Measurements from ENCODE around the gene CEACAM7.
A peak's percentile ranks its signal among the peaks of the same experiment; 100 is the strongest.
"Not testable (repeated sequence)": the region's sequence is repeated elsewhere in the genome, so short reads cannot be mapped to it uniquely, and the experiment has no call there.

Gene CEACAM7

DNA sequence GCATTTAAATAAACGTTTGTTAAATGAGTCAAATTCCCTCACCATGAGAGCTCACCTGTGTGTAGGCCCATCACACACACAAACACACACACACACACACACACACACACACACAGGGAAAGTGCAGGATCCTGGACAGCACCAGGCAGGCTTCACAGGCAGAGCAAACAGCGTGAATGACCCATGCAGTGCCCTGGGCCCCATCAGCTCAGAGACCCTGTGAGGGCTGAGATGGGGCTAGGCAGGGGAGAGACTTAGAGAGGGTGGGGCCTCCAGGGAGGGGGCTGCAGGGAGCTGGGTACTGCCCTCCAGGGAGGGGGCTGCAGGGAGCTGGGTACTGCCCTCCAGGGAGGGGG, 11.9 kb upstream of the CEACAM7 start:
- DNase-seq, result no peak

DNA sequence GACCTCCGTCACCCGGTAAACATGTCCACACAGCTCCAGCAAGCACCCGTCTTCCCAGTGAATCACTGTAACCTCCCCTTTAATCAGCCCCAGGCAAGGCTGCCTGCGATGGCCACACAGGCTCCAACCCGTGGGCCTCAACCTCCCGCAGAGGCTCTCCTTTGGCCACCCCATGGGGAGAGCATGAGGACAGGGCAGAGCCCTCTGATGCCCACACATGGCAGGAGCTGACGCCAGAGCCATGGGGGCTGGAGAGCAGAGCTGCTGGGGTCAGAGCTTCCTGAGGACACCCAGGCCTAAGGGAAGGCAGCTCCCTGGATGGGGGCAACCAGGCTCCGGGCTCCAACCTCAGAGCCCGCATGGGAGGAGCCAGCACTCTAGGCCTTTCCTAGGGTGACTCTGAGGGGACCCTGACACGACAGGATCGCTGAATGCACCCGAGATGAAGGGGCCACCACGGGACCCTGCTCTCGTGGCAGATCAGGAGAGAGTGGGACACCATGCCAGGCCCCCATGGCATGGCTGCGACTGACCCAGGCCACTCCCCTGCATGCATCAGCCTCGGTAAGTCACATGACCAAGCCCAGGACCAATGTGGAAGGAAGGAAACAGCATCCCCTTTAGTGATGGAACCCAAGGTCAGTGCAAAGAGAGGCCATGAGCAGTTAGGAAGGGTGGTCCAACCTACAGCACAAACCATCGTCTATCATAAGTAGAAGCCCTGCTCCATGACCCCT, 11.3 kb upstream of the CEACAM7 start:
- no peak for DNase-seq

DNA sequence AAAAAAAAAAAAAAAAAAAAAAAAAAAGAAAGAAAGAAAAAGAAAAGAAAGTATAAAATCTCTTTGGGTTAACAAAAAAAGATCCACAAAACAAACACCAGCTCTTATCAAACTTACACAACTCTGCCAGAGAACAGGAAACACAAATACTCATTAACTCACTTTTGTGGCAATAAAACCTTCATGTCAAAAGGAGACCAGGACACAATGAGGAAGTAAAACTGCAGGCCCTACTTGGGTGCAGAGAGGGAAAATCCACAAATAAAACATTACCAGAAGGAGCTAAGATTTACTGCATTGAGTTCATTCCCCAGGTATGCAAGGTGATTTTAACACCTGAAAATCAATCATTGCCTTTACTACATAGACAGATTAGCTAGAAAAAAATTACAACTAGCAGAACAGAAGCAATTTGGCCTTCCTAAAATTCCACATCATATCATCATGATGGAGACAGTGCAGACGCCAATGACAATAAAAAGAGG, 10.7 kb upstream of the CEACAM7 start:
- no peak for DNase-seq

DNA sequence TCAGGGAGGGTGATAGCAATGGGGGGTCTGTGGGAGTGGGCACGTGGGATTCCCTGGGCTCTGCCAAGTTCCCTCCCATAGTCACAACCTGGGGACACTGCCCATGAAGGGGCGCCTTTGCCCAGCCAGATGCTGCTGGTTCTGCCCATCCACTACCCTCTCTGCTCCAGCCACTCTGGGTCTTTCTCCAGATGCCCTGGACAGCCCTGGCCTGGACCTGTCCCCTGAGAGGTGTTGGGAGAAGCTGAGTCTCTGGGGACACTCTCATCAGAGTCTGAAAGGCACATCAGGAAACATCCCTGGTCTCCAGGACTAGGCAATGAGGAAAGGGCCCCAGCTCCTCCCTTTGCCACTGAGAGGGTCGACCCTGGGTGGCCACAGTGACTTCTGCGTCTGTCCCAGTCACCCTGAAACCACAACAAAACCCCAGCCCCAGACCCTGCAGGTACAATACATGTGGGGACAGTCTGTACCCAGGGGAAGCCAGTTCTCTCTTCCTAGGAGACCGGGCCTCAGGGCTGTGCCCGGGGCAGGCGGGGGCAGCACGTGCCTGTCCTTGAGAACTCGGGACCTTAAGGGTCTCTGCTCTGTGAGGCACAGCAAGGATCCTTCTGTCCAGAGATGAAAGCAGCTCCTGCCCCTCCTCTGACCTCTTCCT, 9.3 kb upstream of the CEACAM7 start:
- no peak for DNase-seq

DNA sequence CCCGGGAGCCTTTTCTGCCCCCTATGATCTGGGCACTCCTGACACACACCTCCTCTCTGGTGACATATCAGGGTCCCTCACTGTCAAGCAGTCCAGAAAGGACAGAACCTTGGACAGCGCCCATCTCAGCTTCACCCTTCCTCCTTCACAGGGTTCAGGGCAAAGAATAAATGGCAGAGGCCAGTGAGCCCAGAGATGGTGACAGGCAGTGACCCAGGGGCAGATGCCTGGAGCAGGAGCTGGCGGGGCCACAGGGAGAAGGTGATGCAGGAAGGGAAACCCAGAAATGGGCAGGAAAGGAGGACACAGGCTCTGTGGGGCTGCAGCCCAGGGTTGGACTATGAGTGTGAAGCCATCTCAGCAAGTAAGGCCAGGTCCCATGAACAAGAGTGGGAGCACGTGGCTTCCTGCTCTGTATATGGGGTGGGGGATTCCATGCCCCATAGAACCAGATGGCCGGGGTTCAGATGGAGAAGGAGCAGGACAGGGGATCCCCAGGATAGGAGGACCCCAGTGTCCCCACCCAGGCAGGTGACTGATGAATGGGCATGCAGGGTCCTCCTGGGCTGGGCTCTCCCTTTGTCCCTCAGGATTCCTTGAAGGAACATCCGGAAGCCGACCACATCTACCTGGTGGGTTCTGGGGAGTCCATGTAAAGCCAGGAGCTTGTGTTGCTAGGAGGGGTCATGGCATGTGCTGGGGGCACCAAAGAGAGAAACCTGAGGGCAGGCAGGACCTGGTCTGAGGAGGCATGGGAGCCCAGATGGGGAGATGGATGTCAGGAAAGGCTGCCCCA, 8.5 kb upstream of the CEACAM7 start:
- no peak for DNase-seq

- DNase-seq, result no peak
Observed at GRCh38 chr19:41695745-41696144, 7.7 kb upstream of the CEACAM7 start.

DNA sequence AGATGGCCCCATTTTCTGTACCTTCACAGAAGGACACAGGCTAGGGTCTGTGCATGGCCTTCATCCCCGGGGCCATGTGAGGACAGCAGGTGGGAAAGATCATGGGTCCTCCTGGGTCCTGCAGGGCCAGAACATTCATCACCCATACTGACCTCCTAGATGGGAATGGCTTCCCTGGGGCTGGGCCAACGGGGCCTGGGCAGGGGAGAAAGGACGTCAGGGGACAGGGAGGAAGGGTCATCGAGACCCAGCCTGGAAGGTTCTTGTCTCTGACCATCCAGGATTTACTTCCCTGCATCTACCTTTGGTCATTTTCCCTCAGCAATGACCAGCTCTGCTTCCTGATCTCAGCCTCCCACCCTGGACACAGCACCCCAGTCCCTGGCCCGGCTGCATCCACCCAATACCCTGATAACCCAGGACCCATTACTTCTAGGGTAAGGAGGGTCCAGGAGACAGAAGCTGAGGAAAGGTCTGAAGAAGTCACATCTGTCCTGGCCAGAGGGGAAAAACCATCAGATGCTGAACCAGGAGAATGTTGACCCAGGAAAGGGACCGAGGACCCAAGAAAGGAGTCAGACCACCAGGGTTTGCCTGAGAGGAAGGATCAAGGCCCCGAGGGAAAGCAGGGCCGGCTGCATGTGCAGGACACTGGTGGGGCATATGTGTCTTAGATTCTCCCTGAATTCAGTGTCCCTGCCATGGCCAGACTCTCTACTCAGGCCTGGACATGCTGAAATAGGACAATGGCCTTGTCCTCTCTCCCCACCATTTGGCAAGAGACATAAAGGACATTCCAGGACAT, 7.0 kb upstream of the CEACAM7 start:
- DNase-seq, result no peak

DNA sequence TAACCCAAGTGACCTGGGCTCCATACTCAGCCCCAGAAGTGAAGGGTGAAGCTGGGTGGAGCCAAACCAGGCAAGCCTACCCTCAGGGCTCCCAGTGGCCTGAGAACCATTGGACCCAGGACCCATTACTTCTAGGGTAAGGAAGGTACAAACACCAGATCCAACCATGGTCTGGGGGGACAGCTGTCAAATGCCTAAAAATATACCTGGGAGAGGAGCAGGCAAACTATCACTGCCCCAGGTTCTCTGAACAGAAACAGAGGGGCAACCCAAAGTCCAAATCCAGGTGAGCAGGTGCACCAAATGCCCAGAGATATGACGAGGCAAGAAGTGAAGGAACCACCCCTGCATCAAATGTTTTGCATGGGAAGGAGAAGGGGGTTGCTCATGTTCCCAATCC, 6.1 kb upstream of the CEACAM7 start:
- DNase-seq, result no peak

DNA sequence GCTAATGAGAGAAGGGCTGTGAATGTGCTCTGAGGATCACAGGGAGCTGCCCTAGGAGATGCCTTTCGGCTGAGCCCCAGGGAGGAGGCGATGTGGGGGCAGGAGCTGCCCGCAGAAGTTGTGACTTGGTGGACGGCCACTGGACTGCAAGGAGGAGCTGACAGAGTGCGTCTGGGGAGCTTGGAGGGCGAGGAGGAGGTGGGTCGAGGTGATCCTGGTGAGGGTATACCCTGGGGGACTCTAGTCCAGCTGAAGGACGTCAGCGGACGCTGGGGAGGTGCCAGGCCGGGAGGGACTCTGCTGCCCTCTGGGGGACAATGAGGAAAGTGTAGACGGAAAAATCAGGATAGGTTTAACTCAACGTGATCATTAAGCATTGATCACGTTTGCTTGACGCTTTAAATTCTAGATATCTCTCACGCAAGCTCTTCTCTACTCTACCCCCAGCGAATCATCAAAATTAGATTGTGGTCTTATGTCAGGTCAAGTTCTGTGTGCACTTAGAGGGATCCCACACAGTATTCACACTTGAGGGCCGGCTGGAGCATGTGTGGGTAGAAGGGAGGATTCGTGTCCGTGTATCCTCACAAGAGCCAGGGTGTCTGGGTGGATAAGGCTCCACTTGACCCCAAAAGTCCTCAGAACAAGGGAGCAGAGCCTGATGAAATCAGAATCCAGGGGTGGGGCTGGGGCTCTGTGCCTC, 3.3 kb upstream of the CEACAM7 start:
- DNase-seq, result peak; percentile 21 to 29

DNA sequence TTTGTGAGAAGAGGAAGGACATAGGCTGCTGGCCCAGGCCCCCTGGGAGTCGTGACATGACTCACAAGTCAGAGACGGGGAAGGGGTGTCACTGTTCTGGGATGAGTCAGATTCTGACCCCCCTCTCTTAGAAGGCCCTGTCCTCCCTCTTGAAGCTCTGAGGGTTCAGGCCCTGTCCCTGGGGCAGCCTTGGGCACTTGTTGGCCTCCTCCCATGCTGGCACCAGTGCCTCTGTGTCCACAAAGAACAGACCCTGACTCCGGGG, 2.7 kb upstream of the CEACAM7 start:
- no peak for DNase-seq

DNA sequence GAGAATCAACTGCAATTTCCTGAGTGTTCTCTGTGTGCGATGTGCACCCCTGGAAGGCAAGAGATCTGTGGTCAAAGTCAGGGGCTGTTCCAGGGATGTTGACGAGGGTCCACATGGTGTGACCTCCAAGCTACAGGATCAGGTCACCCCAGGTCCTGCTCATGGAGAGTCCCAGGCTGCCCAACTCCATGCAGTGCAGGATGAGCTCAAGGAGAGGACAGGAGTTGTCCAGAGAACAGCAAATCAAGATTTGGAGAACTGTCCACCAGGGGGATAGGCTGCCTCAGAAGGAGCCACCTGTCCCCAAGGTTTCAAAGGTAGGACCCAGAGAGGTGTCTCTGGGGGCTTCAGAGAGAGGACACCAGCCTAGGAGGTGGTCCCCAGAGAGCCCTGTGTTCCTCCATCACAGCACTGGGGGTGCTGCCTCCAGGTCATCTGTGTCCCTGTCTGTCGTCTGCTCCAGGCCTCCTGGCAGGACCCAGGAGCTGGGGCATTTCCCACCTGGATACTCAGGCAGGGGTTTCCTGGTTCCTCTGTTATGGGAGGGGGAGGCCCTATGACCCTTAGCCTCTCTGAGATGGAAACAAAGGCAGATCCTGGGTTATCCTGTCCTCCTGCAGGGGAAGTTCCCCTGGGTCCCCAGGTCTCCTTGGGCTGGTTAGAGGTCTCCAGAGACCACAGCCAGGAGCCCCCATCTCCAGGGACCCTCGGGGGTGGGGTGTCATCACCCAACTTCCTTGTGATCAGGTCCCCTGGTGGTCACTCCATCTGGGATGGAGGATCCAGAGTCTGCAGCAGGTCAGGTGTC, 2.1 kb upstream of the CEACAM7 start:
- no peak for DNase-seq

DNA sequence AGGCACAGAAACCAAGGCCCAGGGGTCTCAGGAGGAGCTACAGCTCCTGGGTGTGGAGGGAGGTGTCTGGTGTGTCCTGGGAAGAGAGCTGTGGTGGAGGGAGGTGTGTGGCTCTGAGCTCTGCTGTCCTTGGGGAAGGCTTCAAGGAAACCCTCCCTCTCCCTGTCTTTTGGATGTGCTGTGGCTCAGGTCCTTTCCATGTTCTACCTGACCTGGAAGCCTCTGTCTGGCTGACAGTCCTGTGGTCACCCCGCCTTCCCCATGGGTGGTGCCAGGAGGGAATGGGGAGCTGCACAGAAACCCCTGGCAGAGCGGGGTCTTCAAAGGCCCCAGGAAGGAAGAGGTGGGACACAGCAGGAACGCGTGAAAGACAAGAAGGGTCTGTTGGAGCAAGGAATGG, 617 bp upstream of the CEACAM7 start:
- DNase-seq, result no peak

DNA sequence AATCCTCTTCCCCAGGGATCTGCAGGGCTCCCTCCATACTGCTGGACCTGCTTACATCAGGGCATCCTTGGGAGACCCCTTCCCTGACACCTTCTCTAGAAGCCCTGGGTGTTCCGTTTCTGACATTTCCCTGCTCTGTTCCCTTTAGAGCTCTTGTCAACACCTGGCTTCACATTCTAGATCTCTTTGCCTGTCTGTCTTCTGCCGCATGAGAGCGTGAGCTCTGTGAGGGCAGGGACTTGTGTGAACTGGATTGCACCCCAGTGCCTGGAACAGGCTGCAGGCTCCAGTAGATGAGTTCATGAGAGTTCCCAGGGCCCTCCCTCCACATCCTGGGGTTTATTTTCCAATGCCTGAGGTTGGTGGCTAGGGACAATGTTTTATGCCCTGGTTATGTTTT, 651 bp downstream of the CEACAM7 start:
- DNase-seq, result no peak

DNA sequence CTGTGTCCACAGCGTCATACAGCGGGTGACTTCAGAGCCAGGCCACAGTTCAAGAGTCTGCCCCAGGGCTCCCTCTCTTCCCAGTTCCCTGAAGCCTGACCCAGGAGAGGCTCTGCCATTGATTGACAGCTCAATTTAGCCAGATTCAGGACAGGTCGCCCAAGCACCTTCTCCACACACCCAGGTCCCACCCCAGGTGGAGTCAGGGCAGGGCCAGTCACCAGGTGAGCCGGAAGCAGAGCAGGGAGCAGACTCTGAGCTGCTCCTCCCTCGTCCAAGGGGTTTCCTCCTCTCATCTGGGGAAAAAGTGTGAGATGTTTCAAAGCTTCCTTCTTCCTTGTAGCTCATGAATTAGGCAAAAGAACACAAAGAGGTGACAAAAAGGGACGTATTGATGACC, 5.6 kb downstream of the CEACAM7 start:
- no peak for DNase-seq

DNA sequence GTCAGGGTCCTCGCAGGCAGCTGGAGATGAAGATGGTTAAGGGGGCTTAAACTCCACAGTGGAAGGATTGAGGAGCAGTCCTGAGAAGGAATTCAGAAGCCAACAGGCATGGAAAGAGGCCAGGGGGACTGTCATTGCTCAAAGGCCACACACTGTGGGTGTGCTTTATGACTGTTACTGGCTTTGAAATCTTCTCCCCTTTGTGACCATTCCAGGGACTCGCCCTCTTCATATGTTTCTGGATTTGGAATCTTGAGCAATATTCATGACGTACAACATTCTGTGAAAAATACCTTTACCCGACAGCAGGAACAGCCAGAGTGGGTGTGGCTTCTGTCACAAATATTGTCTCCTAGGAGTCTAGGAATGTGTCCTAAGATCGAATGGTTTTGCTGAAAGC, 16.6 kb downstream of the CEACAM7 start:
- no peak for DNase-seq

- no peak for DNase-seq
Observed at GRCh38 chr19:41670755-41671154, 17.3 kb downstream of the CEACAM7 start.

DNA sequence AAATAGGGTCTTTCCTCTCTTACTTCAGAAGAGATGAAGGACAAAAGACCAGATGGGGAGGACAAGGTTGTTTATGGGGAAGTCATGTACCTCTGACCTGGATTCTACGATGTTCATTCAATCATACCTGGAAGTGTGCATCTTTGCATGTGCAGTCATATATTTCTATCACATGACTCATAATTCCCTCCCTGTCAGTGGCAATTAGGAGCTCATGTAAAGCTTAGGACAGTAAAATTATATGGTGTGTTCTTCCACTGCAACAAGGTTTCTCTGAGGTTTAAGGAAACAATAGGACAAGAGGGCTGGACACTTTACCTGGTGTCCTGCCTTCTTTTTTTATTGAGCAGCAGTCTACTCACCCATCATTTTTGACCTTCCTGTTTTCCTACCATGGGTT, 19.8 kb downstream of the CEACAM7 start:
- no peak for DNase-seq

DNA sequence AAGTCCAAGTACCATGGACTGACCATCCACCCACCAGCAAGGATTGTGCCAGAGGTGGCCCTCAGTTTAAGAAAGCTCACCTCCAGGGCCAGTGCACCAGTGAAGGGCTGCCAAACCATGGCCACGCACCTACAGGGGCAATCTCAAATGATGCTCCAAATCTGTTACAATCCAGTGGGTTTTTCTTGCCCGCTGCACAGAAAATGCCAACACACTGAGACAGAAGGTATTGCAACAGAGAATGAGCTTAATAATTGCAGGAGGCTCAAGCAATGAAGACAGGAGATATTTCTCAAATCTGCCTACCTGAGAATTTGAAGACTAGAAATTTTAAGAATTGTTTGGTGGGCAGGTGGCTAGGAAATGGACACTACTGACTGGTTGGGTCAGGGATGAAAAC, 22.0 kb downstream of the CEACAM7 start:
- no peak for DNase-seq

DNA sequence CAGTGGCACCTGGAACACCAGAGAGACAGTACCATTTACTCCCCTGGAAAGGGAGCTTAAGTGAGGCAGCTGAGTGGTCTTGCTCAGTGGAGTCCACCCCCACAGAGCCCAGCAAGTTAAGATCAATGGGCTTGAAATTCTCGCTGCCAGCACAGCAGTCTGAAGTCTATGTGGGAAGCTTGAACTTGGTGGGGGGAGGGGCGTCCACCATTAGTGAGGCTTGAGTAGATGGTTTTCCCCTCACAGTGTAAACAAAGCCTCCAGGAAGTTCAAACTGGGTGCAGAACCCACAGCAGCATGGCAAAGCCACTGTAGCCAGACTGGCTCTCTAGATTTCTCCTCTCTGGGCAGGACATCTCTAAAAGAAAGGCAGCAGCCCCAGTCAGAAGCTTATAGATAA, 30.9 kb downstream of the CEACAM7 start:
- no peak for DNase-seq

GRCh38 chr19:41656756-41657155, 31.3 kb downstream of the CEACAM7 start:
- not testable (repeated sequence) for DNase-seq

DNA sequence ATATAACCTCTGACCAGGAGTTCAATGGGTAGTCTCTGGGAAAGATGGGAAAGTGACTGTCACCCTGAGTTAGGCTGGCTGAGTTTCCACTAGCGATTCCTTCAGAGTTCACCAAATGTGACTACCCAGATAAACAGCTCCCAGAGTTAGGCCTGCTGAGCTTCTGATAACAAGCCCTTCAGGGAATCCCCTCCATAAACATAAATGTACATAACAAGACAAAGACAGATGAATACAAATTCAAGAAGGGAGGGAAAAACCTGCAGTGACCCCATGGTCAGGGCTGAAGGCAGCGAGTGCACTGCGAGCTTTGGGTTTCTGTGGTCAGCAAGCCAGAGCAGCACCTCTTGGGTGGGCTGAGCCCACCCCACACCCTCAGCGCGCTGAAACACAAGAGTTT, 35.8 kb downstream of the CEACAM7 start:
- DNase-seq, result no peak

DNA sequence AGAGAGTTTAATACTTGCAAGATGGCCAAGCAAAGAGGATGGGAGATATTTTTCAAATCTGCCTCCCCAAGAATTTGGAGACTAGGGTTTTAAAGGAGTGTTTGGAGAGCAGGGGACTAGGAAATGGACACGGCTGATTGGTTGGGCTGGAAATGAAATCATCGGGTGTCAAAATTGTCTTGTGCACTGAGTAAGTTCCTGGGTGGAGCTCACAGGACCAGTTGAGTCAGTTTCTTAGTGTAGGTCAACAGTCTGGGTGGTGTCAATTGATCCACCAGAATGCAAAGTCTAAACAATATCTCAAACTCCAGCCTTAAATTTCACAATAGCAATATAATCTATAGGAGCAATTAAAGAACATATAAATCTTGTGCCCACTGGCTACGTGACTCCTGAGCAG, 38.2 kb downstream of the CEACAM7 start:
- no peak for DNase-seq

Measured in SHP77 (cell line).